Embryonic facial prominence (tissue), 1 donor: Measurements from ENCODE around the gene ACKR2.

Experiments
- DNase-seq: peaks from one replicate; pipeline ENCODE4 v3.0.0-alpha.2; 2016; ENCODE audit errors: extremely low spot score

Gene ACKR2

DNA sequence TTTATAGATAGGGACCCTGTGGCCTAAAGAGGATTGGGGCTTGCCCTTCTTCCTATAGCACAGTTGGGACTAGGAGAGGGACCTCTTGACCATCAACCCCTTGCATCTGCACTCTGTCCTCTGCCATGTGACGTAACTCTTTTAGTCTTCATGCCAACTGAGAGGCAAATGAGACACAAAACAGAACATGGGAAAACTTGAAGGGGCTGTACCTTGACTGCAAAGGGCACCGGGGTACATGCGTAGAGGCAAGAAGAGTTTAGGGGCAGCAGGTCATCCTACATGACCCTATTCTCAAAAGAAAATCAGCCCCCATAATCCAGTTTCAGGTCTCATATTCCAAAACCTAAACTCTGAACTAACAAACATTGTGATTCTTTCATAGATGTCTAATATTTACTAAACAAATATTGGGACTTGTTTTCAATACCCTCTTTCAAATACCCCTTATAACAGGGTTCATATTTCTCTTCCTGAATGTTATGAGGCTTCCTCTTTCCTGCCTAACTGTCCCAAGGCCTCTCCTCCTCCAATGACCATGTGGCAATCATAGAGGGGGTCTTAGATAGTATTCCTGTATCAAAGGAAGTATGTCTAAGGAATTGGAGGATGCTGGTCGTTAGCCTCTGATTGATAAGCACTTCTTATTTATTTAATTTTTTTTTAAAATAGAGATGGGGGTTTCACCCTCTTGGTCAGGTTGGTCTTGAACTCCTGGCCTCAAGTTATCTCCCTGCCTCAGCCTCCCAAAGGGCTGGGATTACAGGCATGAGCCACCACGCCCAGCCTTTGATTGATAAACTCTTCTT, 20.6 kb downstream of the ACKR2 start:
- no peak for DNase-seq

DNA sequence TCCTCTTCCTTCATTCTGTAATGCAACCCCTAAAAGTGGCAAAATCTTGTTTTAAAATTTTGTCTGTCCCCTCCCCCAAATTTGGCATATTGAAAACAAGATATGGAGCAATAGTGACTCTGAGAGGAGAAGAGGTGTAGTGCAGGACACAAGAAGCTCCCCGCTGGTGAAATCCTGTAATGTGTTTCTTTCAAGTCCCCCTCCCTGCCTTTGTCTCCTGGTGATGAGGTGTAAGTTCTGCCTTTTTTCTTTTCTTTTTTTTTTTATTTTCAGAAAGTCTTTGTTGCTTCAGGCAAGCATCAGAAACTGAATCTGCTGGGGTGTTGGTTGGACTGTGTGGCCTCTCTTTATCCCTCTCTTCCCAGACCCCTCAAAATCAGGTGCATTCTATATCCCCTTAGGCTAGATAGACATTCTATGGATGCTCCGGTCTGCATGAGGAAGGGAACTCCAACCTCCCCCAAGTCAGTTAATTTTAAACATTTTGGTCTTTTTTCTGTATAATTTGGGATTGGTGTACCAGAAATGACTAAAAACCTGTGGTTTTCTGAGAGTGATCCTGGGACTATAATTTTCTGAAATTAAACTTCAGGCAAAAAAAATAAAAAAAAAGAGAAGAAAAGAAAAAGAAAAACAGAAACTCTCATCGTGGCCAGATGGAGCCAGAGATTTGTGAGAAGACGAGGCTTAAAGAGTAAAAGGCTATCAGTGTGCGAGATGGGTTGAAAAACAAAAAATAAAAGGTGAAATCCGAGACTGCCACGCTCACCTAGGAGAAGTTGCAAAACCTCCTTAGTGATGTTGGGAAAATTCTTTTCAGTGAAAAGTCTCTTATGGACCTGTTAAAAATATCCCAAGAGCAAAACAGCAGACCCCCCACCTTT, 21.4 kb downstream of the ACKR2 start:
- no peak for DNase-seq

DNA sequence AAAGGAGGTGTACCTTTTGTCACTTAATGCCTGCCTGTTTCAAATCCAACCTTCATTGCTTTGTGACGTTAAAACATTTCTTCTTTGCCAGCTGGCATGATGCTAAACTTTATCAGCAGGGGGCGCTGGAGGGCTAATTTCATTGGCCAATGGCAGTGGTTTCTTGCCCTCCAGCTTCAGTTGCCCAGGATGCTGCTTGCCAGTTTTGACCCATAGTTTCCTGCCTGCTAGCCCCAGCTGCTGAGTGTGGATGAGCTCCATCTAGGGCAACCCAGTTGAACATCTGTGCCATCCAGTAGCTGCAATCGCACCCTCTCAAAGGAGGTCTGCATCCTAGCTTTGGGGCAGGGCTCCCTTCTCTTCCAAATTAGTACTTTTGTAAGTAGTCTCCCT, 22.1 kb downstream of the ACKR2 start:
- no peak for DNase-seq

DNA sequence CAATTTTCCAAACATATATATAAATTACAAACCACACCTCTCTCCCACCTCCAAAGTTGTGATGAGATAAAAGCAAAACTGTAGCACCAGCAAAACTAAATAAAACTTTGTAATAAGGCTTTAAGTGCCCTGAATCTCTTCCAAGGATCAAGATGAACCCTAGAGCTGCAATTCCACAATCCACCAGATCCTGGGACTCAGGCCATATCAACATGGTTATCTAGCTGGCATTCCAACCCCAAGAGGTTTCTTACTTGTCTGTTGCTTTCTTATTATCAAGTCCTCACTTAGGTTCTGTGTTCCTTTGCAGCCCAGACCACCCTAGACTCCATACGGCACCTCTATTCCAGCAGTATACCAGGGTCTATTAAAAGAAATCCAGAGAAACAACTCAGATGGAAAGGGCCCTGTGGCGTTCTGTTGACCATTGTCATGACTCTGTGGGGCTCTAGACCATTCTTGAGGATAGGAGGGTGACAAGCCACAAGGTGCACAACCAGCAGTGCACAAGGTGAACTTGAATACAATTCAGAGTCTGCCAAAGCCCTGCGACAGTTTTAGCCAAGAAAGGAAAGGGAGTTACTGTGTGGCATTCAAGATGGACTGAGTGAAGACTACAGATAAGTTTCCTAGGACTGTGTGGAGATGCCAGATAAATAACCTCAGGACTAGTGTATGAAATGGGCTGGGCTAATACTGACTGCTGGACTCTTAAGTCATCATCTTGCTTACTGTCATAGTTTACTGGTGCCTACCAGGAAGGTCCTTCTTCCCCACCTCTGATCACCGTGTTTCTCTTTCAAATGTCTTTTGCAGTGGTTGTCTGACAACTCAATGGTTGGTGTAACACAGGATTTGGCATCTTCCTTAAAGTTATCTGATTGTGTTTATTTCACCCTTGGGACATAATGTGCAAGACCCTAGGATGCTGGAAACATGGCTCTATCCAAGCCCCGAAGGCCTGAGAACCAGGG, 27.2 kb downstream of the ACKR2 start:
- DNase-seq = no peak

DNA sequence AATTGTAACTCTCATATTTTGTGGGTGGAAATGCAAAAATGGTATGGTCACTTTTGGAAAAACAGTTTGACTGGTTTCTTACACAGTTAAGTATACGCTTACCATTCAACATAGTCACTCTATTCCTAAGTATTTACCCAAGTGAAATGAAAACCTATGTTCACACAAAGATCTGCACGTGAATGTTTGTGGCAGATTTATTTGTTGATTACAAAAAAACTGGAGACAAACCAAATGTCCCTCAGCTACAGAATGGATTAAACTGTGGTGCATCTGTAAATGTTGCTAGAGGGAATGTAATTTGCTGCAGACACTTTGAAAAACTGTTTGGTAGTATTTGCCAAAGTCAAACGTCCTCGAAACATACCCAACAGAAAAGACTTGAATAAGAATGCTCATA, 29.3 kb downstream of the ACKR2 start:
- no peak for DNase-seq

DNA sequence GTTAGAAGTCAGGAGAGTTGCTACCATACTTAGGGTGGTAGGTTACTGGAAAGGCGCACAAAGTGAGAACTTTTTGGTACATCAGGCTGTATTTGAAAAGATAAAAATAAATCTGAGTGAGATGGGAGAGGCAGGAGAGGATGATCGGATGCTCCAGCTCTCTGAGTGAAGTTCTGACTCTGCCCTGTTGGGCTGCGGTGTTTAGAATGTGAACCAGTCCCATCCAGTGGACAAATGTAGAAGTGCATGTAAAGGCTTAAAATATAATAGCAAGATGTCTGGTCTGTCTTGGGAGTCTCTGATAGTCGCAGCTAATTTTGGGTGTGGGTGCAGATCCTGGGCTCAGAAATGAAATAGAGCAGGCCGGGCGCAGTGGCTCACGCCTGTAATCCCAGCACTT, 30.4 kb downstream of the ACKR2 start:
- peak; percentile 53 for DNase-seq

DNA sequence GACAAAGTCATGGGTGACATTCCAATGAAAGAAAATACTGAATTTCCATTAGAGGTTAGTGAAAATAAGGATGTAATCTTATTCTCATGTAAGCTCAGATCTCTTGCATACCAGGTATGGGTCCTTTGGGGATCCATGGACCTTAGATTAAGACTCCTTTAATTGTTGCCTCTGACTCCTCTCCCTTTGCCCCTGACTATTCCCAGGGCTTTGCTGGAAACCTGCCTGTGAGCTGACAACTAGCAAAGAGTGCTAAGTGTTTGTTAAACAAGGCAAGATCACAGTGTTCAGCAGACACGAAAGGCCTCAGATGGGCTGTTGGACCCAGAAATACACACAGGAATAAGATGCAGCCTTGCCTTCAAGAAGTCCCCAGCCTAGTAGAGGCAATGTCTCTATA, 32.1 kb downstream of the ACKR2 start:
- no peak for DNase-seq

DNA sequence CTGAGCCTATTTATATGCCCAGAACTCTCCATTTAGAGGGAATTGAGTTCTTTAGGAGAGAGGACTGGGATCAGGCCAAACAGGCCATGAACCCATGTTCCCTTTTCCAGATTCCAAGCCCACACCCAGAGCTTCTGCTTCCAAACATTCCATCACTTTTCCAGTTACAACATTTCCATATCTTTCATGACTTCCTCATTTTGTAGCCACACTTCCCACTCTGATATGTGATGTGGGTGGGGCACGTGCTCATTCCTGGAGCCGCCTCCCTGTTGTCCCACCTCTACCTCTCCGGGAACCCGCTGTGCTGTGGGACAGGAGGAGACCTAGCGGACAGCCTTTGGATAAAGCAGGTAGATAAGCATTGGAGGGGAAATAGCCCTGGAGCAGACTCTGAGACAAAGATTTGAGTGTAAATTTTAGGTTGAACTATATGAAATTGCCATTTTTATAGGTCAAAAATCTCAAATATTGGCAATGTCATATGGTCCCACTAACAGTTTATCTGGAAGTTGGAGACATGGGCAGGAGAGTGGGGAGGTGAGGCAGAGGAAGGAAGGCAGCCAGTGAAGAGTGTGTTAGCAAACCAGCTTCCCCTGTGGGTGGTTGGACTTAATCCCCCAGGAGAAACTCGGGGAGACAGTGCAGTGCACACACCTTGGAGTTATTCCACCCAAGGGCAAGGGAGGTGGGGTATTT, 34.6 kb downstream of the ACKR2 start:
- no peak for DNase-seq

DNA sequence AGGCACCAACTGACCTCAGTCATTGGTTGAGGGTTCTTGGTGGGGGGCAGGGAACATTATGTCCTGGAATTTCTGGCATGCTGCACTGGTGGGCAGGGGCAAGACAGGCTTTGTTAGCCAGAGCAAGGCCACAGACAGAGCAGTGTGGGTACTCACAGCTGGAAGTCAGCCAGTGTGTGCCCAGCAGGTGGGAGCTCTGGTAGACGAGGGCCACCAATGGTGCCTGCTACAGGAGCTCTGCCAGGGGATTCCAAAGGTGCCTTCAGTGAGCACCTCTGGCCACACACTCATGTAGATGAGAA, 35.1 kb downstream of the ACKR2 start:
- DNase-seq = no peak

DNA sequence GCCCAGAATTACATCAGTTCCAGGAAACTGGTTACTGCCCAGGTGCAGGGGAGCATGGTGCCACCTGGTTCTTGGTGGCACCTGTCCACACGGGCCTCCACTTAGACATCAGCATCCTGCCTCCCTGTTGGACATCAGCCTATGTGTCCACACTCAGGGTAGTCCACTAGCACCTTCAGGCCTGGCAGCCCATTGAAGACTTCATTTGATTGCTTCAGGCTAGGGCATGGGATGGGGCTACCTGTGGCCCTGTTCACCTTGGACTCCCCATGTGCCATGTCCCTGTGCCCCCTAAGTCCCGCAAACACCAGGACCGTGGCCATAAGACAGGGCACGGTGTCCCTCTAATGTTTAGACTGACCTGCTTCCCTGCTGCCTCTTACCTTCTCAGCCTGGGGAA, 35.6 kb downstream of the ACKR2 start:
- DNase-seq = no peak

DNA sequence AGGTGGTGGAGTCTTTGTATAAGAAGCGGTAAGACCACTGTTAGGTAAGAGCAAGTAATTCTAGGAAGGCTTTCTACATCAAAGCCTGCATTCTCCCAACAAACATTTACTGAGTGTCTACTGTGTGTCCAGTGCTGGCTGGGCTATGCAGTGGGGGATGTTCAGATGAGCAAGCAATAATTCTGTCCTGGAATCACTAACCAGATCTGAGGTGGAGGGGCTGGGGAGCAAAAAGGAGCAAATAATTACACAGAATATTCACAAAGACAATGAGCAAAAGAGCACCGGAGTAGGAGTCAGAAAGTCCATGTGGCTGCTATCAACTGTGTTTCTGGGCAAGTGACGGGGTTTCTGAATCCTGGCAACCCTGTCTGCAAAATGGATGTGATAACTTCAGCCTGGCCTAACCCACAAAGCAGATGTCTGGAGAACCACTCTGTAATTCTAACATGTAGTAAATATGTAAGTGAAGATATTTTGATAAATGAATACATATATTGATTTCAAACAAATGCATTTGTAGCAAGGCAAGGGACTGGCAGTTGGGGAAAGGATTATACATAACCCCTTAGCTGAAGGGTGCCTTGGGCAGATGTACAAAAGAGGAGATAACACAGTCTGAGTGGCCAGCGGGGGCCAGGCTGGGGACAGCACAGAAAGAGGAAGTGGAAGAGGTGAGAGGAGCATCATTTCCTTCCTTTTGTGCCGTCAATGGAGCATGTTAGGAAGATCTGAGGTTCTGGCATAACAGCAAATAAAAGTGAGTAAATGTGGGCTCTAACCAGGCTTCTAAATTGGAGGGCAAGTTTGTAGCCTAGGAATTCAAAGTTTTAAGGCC, 37.7 kb downstream of the ACKR2 start:
- DNase-seq = no peak

DNA sequence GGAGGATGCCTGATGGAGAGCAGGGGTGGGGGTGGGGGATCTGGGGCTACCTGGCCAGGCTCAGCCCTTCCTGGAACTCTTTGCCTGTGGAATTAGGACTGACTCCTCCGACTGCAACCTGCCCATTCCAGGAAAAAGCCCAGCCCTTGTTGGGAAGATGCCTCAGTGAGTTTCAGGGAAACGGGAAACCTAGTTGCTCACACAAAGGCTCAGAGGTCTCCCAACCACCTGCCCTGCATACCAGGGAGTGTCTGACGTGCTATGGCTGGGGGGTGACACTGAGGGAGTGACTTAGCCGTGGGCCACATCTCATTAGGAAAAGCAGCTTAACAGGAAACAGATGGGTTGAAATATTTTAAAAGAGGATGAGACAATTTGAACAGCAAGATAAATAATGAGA, 38.5 kb downstream of the ACKR2 start:
- no peak for DNase-seq

DNA sequence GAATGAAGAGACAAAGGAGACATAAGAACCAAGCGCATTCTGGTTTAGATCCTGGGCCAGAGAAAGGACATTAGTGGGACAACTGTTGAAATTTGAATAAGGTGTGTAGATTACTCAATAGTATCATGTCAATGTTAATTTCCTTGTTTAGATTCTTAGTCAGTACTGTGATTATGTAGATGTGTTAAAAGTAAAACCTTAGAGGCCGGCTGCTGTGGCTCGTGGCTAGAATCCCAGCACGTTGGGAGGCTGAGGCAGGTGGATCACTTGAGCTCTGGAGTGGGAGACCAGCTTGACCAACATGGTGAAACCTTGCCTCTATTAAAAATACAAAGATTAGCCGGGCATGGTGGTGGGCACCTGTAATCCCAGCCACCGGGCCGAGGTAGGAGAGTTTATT, 39.8 kb downstream of the ACKR2 start:
- no peak for DNase-seq

DNA sequence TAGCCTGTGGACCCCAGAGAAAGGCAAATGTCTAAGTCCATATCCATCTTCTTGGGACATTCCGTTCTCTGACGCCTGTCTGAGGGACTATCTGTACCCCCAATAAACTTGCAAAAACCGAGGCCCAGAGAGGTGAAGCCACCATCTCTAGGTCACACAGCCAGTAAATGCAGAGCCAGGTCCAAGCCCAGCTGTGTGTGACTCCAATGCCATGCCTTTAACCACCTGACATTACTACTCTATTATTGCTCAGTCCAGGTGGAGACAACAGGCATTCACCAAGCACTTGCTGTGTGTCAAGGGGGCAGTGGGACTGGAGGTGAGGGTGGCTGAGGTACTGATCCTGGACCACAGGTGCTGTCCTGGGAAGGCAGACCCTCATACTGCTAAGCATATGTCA, 41.0 kb downstream of the ACKR2 start:
- no peak for DNase-seq

DNA sequence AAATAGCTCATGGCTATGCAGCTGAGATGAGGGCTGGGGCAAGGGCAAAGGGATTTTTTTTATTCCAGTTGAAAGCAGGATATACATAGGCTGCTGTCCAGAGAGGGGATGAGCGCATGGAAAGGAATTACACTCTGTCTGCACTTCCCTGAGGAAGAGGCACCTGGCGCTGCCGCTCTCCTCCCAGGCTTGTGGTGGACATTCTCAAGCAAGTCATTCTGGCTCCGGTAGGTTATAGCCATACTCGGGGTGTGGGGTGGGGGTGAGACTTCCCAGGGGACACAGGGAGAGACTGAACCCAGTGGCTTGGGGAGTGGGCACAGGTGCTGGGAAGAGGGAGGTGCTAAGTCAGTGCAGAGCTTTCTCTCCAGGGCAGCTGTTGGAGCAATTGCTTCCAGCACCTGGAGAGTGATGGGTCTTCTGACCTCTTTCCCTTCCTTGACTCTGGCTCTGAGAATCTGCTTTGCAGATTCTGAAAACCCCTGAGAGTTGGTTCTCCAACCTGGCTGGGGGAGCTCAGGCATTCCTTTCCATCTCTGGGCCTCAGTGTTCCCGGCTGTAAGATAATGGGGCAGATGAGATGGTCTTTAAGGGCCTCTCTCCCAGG, 42.1 kb downstream of the ACKR2 start:
- DNase-seq = no peak

DNA sequence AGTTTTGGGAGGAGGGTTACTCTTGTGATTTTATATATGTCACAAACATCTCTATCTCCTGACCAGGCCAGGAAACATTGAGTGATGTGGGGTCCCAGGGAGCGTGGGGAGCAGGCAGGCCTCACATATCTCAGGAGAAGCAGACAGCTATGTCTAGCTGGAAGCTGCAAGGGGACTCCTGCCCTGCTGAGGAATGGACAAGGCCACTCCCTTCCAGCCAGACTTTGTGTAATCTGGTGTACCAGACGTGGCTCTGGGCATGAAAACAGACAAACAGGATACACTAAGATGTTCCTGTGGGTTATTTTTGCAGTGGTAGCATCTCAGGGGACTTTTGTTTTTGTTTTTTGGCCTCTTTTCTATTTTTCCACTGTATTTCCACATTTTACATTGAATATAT, 43.2 kb downstream of the ACKR2 start:
- no peak for DNase-seq

DNA sequence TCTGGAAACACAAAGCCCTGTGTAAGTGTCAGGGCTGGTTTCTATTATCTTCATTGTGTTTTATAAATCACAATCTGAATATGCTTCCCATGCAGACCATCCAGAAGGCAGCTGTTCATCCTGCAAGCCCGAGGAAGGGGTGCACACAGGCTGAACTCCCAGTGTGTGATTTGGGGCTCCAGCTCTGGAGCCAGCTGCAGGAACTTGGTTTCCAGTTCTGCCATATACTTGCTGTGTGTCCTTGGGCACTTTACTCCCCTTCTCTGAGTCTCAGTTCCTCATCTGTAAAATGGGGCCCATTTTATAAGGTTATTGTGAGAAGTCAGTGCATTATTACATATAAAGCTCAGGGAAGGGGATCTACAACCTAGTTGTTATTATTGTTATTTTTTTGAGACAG, 43.8 kb downstream of the ACKR2 start:
- no peak for DNase-seq

DNA sequence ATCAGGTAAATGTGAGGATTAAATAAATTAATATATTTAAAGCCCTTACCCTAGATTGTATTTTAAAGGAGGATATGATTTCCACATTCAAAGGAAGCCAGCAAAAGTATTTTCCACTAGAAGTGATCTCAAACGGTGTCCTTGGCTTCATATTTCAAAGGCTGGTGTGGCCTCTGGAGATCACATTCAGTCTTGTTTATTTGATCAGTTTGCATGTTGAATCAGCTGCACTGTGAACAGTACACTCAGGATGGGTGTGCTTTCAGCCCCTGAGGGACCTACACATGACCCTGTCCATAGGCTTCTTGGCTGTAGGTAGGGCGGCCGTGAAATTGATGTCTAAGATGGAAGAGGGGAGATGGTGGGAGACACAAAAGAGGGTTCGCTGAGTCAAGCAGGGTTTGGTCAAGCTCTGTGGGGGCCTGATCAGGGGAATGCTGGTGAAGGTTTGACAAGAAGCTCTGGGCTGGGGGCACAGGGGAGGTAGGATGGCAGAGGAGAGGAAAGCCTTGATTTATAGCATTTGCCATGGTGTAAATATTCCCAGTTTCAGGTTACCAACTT, 44.6 kb downstream of the ACKR2 start:
- DNase-seq = no peak

DNA sequence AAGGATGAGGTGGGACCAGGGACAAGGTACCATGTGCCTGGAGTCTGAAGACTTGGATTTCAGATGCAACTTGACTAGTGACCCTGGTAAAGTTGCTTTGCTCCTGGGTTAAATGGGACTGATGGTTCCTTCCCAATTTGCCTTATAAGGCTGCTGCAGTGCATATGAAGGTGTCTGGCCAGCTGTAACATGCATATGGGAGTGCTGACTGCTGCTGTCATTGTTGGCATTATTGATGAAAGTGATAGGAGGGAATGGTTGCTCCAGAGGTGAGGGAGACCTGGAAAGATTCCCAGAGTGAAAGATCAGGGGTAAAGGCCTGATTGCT, 45.9 kb downstream of the ACKR2 start:
- no peak for DNase-seq
